ENCODE results near the gene EBF3.

Gene EBF3

DNA sequence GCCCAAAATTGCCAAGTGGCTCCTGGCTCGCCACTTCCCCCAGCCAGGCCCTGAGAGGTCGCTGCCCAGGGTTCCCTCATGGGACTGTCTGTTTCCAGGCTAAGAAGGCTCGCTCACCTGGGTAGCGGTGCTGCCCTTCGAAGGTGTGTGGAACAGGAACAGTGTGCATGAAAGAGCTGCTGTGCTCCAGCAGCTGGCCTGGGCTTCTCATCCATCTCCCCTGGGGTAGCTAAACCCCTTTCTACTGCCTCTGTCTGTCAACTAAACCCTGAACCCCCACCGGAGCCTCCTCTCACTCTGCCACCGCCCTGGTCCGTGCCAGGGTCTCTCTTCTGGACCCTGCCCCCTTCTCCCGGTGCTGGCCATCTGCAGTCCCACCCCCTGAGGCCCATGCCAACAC lies 152.9 kb downstream of the EBF3 start:
- in situ Hi-C loops (cut with MboI; ENCODE audit: low sequenced_read_pairs), result no loop called here

DNA sequence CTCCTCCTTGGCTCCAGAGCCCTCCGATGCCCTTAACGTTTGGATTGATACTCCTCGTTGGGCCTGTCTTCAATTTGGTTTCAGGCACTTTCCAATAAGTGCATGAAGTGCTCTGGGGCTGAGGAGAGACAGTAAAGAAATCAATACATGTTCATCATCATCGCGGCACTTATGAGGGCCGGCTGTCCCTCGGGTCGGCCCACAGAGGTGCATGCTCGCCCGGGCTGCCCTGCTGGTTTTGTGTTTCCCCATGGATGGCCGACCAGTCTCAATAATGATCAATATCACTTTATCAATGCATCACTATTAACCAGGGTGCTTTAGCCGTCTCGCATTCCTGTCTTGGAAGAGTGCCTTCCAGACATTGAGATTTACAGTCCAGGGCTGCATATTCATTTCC lies 154.2 kb downstream of the EBF3 start:
- in situ Hi-C loops (cut with MboI; ENCODE audit: low sequenced_read_pairs), result no loop called here

DNA sequence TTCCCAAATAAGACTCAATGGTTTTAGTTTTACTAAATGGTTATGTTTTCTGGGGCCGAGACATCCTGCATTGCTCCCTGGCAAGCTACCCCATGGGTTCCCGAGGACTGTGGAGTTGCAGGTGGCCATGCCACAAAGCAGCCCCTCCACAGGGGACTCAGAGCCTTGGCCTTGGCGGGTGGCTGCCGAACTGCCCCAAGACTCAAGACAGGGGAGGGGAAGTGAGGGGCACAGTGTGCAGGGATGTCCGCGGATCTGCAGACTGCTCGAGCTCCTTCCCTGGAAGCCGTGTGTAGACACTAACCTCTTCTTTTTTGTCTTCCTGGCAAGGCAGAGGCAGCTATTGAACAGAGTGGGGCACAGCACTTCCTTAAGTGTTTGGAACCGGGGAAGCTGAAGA lies 154.6 kb downstream of the EBF3 start:
- in situ Hi-C loops (cut with MboI; ENCODE audit: low sequenced_read_pairs), result no loop called here

DNA sequence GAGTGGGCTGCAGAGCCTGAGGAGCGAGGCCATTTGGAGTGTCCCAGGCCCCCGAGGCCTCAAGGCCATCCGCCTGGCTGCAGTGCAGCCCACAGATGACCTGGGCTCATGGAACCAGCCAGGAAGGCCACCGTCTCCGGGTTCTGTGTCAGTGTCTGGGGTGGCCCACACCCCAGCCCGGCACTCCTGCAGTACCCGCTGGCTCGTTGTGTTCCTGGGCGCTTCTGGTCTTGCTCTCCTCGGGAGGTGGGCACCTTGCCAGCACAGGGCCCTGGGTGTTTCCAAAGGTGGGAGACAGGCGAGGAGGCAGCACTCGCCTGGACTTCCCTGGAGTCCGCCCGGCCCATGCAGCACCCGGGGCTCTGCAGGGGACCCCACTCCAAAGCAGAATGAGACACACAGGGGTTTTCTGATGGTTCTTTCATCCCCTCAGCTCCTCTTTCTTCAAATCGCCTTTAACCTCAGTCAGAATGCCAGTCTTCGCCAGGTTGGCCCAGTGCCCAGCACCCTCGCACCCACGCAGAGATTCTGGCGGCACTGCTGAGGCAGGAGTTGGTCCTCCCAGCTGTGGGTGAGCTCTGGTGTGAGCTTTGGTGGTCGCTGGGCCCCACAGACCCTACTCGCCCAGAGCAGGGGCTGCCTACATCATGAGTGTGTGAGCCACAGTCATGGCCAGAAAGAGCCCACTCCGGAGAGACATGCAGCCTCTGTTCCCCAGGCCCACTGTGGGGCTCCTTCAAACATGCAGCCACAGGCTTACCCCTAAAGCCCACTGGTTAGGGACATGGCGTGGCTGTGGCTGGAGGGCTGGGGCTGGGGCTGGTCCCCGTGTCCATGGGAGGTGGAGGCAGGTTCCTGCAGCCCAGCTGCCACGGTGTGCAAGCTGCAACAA lies 155.7 kb downstream of the EBF3 start:
- in situ Hi-C loops (cut with MboI; ENCODE audit: low sequenced_read_pairs), result no loop called here

DNA sequence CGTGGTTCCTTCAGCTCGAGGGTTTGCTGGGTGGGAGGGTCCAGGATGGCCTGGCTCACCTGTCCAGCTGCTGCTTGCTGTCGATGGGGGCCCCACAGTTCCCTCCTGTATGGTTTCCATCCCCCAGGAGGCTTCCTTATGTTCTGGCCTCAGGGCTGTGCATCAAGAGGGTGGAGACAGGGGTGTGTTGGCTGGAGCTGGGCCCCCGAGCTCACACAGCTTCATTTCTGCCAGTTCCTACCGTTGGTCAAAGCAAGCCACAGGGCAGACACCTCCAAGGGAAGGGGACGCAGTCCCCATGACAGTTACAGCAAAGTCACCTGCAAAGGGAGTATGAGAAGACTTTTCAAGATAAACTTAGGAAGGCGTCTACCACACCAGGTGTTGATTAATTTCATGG lies 156.9 kb downstream of the EBF3 start:
- in situ Hi-C loops (cut with MboI; ENCODE audit: low sequenced_read_pairs), result no loop called here

DNA sequence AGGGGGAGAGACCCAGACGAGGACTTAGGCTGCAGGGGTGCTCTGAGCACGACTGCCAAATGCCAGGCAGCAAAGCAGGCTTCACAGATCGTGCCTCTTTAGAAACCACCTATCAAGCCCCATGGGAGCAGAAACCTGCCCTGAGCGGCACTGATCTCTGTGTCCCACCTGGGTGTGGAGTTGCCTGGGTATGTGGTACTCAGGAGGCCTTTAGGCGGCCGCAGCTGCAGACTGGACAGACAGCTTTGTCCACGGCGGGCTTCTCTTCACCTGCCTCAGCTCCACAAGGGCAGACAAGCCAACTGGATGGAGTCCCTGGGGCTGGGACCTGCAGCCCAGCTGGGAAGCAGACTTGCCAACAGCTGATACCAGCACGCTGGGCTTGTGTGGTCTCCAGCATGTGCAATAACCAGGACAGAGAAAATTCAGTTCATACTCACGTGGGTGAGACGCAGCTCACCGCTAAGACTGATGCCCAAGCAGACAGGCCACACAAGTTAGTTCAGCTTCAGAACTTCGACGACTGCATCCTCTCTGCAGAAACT lies 163.2 kb downstream of the EBF3 start:
- in situ Hi-C loops (cut with MboI; ENCODE audit: low sequenced_read_pairs), result no loop called here

DNA sequence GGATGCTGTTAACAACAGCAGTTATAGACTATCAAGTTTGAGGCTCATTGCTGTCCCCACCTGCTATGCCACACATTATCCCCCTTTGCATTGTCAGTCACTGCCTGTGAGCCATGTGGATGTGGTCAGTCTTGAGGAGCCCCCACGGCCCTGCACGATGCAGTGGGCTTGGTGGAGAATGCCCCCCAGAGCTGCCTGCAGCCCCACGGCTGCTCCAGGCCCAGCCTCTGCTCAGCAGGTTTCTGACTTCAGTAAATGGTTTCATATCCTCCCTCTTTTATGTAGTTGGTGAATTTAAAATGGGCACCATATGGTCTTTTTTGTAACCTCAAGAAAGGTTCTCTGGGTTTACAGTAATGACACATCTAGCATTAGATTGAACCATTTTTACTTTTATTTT lies 164.1 kb downstream of the EBF3 start:
- in situ Hi-C loops (cut with MboI; ENCODE audit: low sequenced_read_pairs), result no loop called here

DNA sequence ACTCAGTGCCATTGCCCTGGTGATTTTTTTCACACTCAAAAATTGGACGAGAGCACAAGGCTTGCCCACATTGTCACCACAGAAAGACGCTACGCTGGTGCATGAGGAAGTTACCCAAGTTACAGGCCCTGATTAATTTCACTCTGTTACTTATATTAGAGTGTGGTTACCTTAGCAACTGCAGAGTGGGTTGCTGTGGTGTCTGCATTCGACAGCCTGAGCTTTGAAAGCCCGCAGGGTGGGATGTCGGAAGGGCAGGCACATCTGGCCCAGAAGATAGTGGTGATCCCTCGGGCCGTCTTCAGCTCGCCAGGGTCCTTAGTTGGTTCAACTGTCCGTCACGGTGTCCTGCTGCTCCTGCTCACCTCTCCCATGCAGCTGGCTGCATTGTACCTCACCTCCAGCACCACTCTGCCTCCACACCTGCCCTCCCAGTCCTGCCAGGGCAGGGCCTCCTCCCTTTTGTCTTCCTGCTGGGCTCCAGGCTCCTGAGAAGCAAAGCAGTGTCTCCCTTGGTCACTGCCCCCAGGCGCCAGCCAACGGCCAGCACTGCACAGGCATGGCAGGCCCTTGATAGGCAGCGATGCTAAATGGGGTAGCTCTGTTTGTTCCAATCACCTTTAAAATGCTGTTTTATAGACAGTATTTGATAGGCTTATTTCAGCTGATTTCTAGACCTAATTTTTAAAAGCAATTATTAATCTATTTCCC lies 167.2 kb downstream of the EBF3 start:
- in situ Hi-C loops (cut with MboI; ENCODE audit: low sequenced_read_pairs), result no loop called here

DNA sequence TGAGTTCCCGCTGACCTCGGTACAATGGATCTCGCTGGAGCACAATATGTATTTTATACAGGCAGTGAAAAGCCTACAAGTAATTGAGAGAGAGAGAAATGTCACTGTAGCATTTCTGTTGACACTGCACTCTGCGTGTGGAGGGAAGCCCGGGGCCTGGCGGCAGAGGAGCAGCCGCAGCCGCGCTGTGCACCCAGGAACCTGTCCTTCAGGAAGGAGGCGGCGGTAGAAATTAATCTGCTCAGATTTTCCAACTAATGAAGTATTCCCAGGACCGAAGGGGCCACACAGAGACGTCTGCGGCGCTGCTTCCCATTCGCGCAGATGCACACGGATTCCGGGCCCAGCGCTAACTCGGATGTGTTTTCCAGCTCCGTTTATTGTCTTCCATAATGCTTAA lies 170.1 kb downstream of the EBF3 start:
- in situ Hi-C loops (cut with MboI; ENCODE audit: low sequenced_read_pairs), result no loop called here

DNA sequence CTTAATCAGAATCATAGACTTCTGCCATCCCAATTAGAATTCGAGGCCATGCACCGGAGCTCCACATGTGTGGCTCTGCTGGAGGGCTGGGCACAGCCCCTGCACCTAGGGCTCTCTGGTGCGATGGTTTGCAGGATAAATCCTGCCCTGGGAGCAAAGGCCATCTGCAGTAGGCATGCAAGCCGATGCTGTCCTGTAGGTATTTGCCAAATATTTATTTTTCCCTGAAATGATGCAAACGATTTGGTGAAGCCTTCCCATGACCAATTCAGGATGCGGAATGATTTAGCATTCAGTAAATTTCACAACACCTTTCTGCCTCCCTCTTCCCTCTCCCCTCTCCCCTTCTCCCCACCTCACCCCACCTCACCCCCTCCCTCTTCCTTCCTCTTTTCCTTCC lies 170.6 kb downstream of the EBF3 start:
- in situ Hi-C loops (cut with MboI; ENCODE audit: low sequenced_read_pairs), result no loop called here

DNA sequence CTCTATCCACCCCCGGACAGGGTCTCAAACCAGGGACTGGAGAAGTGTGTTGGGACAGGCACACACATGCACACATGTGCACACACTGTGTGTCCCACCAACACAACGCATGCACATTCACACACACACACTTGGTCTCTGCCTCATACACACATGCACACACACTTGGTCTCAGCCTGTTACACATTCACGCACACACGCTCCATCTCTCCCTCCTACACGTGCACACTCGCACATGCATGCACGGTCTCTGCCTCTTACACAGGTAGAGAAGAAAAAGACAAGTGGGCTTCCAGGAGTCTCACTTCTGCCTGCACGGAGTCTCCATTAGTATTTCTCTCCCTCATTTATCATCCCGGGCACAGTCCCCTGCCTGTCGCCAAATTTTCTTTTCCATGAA lies 171.2 kb downstream of the EBF3 start:
- in situ Hi-C loops (cut with MboI; ENCODE audit: low sequenced_read_pairs), result no loop called here

DNA sequence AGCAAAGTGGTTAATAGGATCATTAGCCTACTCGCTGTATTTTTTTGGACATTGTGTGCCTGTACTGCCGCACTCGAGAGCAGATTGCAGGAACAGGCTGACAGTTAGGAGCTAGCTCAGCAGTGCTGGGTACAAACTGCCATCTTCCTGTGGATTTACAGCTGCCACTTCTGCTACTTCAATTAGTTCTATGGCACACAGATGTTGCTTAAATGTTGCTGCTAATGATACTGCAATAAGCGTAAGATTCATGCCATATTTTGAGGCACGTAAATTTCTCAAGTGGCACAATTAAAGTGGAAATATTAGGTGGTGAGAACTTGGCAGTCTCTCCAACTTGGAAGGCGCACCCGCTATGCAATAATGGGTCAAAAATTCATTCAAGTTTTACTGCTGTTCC lies 171.9 kb downstream of the EBF3 start:
- in situ Hi-C loops (cut with MboI; ENCODE audit: low sequenced_read_pairs), result no loop called here

DNA sequence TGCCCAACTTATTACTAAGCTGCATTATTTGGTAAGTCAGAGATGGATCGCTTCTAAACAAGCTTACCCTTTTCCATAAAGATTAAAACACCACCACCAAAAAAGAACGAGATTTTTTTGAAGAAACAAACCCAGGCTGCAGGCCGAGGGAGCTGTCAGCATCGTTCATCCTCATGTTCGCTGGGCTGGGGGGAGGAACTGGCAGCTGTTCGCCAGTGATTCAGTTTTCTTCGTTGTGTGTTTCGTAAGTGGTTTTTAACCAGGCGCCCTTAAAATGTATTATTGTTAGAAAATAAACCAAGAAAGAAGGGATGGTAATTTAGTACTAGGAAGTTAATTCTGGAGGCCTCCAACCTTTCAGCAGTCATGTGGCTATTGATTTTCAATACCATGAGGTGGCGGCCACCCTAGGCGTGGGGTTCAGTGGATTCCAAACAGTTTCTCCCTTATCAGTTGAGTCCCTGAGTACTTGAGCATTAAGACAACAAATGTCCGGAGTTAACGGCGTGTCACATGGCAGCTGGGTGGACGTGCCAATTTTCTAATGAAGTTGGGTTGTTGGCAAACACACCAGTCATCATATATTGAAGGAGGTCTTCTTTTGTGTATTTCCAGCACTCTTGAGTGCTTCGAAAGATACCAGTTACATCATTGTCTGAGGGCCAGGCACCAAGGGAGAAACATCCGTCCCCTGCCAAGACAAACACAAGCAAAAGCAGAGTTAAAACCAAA lies 173.2 kb downstream of the EBF3 start:
- in situ Hi-C loops (cut with MboI; ENCODE audit: low sequenced_read_pairs), result no loop called here

DNA sequence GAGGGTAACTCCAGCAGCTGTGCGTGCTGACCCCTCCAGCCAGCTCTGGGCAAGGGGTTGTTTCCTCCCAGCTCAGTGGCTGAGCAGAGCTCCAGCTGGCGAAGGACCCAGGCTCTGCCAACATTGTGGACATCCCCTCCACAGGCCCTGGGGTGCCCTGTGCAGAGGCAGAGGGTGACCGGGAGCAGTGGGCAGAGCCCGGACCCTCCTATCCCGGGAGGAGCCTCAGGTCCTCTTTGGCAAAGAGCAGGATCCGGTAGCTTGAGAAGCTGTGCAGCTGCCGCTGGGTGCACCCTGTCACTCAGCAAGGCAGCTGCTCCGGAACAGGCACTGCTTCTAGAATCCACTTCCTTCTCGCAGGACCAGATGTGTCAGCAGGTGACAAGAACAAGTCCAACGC lies 175.9 kb downstream of the EBF3 start:
- in situ Hi-C loops (cut with MboI; ENCODE audit: low sequenced_read_pairs), result no loop called here

DNA sequence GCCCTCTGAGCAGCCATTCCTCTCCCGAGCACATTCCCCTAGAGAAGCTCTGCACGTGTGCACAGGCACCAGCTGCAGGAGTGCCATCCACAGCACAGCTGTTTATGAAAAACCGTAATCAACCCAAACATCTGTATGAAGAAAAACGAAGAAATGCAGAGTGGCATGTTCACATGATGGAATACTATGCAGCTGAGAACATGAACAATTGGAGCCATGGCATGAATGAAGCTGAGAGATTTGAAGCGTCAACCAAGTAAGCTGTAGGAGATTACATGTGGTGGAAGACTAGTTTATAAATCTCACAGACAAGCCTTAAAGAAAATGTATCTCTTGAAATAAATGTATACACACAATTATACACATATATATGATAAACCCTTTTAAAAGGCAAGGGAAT lies 176.5 kb downstream of the EBF3 start:
- in situ Hi-C loops (cut with MboI; ENCODE audit: low sequenced_read_pairs), result no loop called here

DNA sequence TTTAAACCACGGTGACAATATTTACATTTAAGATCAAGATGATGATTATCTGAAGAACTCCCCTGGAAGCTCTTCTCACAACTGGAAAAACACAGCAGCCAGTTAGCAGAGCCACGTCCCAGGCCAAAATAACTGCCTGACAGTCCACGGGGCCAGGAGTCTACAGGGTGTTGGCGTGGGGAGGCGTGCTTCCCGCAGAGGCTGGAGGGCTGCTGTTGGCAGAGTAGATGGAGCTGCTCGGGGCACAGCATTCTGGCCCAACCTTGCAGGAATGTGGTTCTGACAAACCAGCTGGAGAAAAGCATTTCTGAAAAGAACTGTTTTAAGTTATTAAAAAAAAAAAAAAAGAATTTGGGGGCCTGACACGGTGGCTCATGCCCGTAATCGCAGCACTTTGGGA lies 177.9 kb downstream of the EBF3 start:
- in situ Hi-C loops (cut with MboI; ENCODE audit: low sequenced_read_pairs), result no loop called here

DNA sequence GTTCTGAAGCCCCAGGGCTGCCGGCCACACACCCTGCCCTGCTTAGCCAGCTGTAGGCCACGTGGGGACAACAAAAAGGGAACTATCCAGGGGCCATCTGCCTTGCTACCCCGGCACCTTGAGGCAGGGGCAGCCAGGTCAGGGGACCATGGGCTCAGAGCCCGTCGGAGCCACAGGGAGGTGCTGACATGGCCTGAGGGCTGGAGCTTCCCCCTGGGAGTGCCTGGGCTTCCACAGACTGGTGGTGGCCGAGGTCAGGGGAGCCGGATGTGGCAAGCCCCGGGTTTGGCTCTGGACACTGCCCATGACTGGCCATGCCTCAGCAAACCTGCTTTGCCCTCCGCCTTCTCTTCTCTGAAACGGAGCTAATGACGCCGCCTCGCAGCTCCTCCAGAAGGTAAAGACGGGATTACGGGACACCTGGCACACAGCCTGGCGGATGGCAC lies 178.5 kb downstream of the EBF3 start:
- in situ Hi-C loops (cut with MboI; ENCODE audit: low sequenced_read_pairs), result no loop called here

All from hTERT RPE-1 (cell line).